GM12872 (cell line): ENCODE results near the gene ROBO1.

Source experiments
- CTCF ChIP-seq: IDR thresholded peaks from 3 replicates; pipeline ENCODE4 v1.5.1; 2011; ENCODE audit warnings: low read depth, mild to moderate bottlenecking, low read length, moderate library complexity; ENCODE audit not compliant: insufficient read depth

The ROBO1 gene

GRCh38 chr3:79672075-79672474, 95.7 kb downstream of the ROBO1 start:
- TF ChIP-seq CTCF: no peak

- no peak for TF ChIP-seq CTCF
Observed at GRCh38 chr3:79670178-79670577, 97.6 kb downstream of the ROBO1 start.

DNA sequence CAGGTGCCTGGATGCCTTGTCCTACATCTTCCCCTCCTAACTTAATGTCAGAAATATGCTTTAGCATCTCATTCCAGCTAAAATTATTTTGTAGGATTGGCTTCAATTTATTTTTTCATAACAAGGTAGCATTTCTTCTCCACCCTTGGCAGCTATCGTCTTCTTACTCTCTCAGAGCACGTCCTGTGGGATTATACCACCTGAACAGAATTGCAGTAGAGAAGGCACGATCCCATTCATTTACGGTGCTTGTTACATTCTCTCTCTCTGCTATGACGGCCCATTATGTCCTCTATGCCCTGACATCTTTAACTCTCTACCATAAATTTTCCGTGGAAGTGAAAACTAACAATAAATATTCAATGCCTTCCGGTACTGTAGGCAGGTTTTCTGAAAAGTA, 103.3 kb downstream of the ROBO1 start:
- TF ChIP-seq CTCF: no peak

- no peak for TF ChIP-seq CTCF
Observed at GRCh38 chr3:79661896-79662295, 105.9 kb downstream of the ROBO1 start.

GRCh38 chr3:79657076-79657475, 110.7 kb downstream of the ROBO1 start:
- TF ChIP-seq CTCF: no peak

DNA sequence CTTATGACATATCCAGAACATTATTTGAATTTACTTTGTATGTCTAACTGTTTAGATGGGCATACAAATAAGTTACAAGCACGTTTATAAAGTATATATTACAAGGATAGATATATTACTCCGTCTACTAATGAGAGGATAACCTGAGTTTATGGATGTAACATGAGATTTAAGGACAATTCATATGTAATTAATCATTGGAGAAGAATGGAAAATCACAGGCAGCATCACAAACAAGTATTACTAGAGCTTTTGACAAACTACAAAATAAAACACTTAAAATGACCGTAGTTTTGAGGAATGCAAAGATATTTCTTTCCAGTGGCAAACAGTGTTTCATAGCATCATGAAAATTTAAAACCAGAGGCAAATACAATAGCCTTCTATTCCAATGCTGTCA, 113.8 kb downstream of the ROBO1 start:
- no peak for TF ChIP-seq CTCF

- no peak for TF ChIP-seq CTCF
Observed at GRCh38 chr3:79653266-79653830, 114.5 kb downstream of the ROBO1 start.
